ENCODE measurements around the gene PACRG.

The PACRG gene

GRCh38 chr6:163335056-163335455 lies 607.3 kb downstream of the PACRG start:
- DNase-seq (ENCODE audit: low read depth): no peak

GRCh38 chr6:163335671-163336545 lies 608.1 kb downstream of the PACRG start:
- DNase-seq (ENCODE audit: low read depth): no peak

DNA sequence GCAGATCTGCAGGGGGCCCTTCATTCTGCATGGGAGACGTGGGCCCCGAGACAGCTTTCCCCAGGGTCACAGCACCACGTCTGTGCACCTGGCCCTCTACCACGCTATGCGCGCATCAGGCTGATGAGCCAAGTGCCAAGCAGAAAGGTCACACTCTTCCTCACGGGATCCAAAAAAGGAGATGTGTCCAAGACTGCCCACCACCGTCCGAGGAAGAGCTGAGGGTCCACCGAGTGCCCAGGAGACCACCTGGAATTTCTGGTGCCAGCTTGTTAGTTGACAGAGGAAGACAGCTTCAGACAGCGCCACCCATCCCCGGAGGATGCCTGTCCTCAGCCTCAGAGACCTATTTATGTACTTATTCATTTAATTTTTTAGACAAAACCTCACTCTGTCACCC lies 609.2 kb downstream of the PACRG start:
- no peak for DNase-seq (ENCODE audit: low read depth)

DNA sequence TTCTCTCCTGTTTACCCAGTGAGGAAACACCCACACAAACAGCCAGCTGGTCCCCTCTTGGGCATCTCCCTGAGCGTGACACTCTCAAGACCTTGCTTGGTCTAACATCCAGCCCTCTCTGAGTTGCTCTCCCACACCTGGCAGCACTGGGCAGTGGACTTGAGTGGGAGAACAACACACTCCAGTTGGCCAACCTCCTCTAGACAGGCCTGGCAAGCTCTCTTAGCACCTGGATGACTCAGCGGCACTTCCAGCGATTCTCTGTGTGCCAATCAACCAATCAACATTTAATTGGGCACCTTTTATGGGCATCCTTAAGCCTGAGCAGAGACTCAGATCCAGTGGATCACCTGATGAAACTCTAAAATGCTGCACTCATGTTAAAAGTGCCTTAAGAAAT lies 610.2 kb downstream of the PACRG start:
- no peak for DNase-seq (ENCODE audit: low read depth)

GRCh38 chr6:163338671-163339405 lies 611.1 kb downstream of the PACRG start:
- no peak for DNase-seq (ENCODE audit: low read depth)

DNA sequence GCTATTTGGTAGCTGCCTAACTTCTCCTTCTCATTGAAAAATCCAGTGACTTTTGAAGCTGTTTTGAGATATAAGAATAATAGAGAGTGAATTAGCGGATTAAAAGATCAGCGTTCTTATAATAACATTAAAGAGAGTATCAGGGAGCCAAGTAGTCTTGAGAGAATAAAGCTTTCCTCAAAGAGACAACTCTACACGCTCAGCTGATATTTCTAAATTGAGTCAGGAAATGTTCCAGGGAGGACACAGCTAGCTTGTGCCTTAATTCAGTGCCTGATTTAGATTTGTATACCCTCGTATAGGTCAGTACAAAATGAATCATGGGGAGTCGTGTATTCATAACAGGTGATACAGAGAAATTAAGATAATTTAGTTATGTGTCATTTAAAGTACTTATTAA lies 611.7 kb downstream of the PACRG start:
- DNase-seq (ENCODE audit: low read depth): no peak

DNA sequence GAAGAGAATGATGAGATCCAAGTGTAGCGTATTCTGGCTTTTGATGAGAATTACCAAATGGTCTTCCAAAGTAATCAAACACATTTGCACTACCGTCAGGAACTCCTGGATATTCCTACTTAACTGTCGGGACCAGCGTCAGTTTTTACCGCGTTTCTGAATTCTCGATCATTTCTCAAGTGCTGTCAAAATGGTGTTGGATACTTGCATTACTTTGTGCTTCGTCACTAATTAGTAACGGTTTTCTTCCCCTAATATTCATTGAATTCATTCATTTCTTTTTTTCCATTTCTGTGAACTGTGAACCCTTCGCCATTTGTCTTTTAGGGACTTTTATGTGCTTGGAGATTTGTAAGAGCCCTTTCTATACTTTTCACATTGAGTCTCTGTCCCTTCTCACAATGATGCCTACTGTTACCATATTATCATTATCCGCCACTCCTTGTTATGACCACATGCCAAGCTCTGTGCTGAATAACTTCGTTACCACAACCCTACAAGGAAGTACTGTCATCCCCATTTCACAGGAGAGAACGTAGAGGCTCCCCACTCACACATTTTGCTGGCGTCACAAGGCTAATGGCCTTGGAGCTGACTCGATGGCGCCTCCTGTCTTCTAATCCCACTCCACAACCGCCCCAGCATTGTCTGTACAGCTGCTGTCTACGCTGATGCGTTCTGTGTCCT lies 612.6 kb downstream of the PACRG start:
- no peak for DNase-seq (ENCODE audit: low read depth)

DNA sequence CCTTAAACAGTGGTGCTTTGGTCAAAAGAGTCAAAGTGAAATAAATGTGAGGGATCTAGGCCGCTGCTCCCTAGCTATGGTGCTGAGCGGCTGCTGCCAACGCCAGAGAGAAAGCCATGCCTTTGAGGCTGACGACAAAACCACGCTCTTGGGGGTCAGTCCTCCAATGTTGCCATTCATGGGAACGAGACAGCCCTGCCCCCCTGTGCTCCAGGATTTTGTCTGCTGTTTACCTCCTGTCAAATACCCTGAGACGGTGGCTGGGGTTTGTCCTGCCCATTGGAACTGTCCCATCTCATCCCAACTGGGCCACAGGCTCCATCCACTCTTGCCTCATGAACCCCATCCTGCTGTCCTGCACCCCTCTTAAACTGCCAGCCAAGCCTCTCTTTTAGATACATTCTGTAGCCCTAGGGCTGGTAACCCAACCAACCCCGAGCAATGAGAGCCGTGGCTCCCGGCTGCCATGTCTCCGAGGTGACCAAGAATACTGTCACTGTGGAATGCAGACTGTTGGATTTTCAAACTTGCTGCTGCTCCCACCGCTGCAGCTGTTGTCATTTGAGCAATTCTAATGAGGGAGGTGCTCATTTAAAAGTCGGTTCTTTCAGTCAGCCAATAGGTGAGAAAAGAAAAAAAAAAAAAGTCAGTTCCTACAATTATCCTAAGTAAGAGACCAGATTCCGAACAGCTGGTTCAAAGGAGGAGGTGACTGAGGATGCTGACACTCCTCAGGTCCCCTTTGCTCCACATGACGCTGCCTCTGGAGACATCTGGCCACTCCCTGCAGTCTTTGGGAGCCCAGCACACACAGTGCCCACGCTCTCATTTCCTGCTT lies 613.7 kb downstream of the PACRG start:
- DNase-seq (ENCODE audit: low read depth): no peak

- no peak for DNase-seq (ENCODE audit: low read depth)
Measured at GRCh38 chr6:163342571-163343539, 615.1 kb downstream of the PACRG start.

- DNase-seq (ENCODE audit: low read depth): no peak
Measured at GRCh38 chr6:163343609-163344008, 615.8 kb downstream of the PACRG start.

DNA sequence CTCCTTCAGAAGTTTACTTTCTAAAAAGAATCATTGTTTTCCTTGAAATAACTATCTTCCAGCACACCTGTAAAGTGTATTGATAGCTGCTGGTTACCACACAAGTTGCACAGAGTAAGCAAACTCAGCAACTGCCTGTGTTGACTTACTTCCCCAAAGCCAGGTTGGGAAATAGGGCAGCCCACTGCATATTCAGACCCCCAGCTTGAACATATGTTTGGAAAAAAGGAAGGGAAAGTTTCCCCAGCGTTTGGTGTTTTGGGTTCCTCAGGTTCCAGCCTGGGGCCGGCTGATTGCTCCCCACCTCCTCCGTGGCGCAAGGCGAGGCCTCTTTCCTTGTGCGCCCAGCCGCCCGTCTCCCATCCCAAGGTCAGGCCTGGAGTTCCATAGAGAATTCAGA lies 616.6 kb downstream of the PACRG start:
- no peak for DNase-seq (ENCODE audit: low read depth)

DNA sequence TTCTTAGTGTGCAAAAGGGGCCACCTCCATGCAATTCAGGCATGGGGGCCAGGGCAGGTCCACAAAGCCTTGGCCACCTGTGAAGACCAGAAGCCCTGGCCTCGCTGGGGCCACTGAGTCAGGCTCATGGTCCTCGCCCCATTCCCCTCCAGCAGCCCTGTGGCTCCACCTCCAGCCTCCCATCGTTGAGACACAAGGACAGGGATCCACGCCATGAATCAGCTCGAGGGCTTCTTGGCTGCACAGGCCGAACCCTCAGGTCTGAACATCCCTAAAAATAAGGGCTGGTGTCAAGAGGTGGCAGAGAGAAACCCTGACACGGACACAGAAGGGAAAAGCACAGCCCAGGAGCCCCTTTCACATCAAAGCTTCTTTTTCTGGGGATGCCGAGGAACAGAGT lies 618.2 kb downstream of the PACRG start:
- no peak for DNase-seq (ENCODE audit: low read depth)

GRCh38 chr6:163346497-163346961 lies 618.8 kb downstream of the PACRG start:
- no peak for DNase-seq (ENCODE audit: low read depth)

GRCh38 chr6:163347021-163347446 lies 619.3 kb downstream of the PACRG start:
- DNase-seq (ENCODE audit: low read depth): no peak

- no peak for DNase-seq (ENCODE audit: low read depth)
Measured at GRCh38 chr6:163348789-163349680, 621.3 kb downstream of the PACRG start.

- no peak for DNase-seq (ENCODE audit: low read depth)
Measured at GRCh38 chr6:163349696-163350095, 621.9 kb downstream of the PACRG start.

GRCh38 chr6:163351013-163351412 lies 623.2 kb downstream of the PACRG start:
- DNase-seq (ENCODE audit: low read depth): no peak

DNA sequence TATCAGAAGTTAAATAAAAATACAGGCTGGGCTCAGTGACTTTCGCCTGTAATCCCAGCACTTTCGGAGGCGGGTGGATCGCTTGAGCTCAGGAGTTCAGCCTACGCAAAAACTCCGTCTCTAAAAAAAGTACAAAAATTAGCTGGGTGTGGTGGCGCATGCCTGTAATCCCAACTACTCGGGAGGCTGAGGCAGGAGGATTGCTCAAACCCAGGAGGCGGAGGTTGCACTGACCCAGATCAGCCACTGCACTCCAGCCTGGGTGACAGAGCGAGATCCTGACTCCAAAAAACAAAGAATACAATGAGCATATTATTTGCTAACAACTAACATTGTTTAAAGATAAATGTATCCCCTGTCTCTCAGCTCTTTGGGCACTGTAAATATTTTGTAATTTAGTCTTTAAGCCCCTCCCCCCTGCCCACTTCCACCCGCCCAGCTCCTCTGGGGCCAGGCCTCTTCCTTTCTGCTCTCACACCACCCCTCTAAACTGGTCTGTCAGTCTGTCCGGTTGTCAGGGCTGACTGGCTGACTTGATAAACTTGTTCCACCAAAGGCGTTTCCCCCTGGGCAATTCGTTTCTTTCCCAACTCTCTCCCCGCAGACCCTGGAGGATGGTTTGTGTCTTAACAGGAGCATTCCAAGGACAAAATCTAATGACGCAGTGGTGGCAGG lies 624.4 kb downstream of the PACRG start:
- DNase-seq (ENCODE audit: low read depth): no peak

- no peak for DNase-seq (ENCODE audit: low read depth)
Measured at GRCh38 chr6:163352966-163353365, 625.2 kb downstream of the PACRG start.

Data from activated T-cell treated with anti-CD3 and anti-CD28 coated beads for 1 hour (primary cell).